ENCODE measurements around the gene MLLT10.
"Not testable (repeated sequence)": the region's sequence is repeated elsewhere in the genome, so short reads cannot be mapped to it uniquely, and the experiment has no call there.

The MLLT10 gene

GRCh38 chr10:21584834-21585530 lies 51.0 kb downstream of the MLLT10 start:
- DNase-seq (ENCODE audit: low read depth), result no peak

GRCh38 chr10:21587391-21587790 lies 53.4 kb downstream of the MLLT10 start:
- no peak for DNase-seq (ENCODE audit: low read depth)

DNA sequence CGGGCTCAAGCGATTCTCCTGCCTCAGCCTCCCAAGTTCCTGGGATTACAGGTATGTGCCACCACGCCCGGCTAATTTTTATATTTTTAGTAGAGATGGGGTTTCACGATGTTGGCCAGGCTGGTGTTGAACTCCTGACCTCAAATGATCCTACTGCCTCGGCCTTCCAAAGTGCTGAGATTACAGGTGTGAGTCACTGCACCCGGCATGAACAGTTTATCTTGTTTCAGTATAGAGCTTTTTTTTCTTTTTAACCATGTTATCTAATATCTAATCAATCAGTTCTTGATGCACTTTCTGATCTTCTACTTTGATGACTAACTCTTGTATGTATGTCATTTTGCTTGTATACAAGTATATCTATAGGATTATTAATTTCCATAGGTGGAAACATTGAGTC lies 54.1 kb downstream of the MLLT10 start:
- DNase-seq (ENCODE audit: low read depth), result not testable (repeated sequence)

- DNase-seq (ENCODE audit: low read depth), result no peak
Measured at GRCh38 chr10:21593986-21594385, 60.0 kb downstream of the MLLT10 start.

DNA sequence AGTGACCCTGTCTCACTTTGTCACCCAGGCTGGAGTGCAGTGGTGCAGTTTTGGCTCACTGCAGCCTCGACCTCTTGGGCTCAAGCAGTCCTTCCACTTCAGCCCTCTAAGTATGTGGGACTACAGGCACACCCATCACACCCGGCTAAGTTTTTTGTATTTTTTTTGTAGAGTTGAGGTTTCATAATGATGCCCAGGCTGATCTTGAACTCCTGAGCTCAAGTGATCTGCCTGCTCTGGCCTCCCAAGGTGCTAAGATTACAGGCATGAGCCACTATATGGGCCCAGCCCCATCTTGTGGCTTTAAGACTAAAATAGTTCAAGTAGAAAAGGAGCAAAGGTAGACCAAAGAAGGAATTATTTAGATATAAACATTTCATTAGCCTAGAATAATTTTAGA lies 65.5 kb downstream of the MLLT10 start:
- DNase-seq (ENCODE audit: low read depth), result no peak

DNA sequence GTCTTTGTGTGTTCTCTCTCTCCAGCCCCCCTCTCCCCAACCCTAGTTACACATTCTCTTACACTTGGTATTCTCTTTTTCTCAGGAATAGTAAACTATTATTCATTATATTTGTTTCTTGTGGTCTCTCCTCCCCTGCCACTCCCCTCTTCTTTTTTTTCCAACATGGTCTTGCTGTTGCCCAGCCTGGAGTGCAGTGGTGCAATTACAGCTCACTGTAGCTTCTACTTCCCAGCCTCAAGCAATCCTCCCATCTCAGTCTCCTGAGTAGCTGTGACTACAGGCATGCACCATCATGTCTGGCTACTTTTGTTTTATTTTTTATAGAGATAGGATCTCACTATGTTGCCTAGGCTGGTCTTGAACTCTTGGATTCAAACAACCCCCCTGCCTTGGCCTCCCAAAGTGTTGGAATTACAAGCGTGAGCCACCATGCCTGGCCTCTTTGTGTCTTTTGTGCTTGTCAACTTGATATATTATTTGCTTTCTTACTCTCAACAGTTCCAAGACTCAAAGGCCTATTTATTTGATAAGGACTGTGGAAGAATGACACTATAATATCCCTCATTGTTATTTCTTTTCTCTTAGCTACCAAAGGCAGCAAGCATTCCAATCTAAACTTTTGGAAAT lies 66.9 kb downstream of the MLLT10 start:
- DNase-seq (ENCODE audit: low read depth), result no peak

- DNase-seq (ENCODE audit: low read depth), result no peak
Measured at GRCh38 chr10:21602313-21602712, 68.3 kb downstream of the MLLT10 start.

GRCh38 chr10:21603721-21604120 lies 69.7 kb downstream of the MLLT10 start:
- no peak for DNase-seq (ENCODE audit: low read depth)

DNA sequence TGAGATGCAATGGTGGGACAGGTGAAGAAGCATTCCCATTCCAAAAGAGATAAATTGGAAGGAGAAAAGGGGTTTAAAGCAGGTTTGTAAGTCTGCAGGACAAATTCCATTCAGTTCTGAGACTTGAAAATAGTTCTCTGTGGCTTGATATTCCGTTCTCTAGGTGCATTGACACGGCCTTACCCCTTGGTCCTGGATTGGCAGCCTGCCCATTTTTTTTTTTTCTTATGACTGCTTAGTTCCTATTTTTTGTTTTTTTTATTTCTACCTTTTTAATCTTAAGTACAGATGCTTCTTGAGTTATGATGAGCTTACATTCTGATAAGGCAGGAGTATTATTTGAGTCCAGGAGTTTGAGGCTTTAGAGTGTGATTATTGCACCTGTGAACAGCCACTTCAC lies 70.6 kb downstream of the MLLT10 start:
- DNase-seq (ENCODE audit: low read depth), result no peak

- DNase-seq (ENCODE audit: low read depth), result no peak
Measured at GRCh38 chr10:21607907-21608306, 73.9 kb downstream of the MLLT10 start.

- no peak for DNase-seq (ENCODE audit: low read depth)
Measured at GRCh38 chr10:21614000-21614399, 80.0 kb downstream of the MLLT10 start.

DNA sequence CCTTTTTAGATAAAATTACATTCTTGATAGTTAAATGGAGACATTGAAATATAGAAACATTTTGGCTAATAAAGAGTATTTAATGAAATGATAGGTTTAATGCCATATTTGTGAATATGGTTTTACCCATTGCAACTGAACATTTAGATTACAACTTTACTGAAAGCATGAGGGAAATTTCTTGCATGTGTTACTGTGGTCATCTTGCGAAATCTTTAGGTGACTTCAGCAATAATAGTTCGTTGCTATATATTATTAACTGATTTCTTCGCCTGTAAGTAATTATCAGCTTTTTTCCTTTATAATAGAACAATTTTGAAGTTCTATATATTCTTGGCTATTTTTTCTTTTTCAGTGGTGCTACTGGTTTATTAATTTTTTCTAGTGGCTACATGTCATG lies 83.2 kb downstream of the MLLT10 start:
- no peak for DNase-seq (ENCODE audit: low read depth)

DNA sequence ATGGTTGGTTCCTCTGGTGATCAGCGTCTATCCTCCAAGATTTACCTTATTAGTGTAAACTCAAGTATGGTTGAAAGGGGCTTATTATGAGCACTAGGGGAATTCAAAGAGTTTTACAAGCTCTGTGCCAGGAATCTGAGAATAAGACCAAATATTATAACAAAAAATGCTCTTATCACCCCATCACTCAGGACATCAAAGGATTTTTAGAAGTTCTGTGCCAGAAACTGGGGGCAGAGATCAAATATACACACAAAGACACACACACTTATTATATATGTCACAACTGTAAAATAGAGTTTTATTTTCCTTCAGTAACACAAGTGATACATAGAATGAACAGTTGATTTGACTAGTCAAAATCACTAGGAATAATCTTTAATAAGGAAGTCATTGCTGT lies 89.3 kb downstream of the MLLT10 start:
- DNase-seq (ENCODE audit: low read depth), result no peak

GRCh38 chr10:21624421-21624820 lies 90.4 kb downstream of the MLLT10 start:
- DNase-seq (ENCODE audit: low read depth), result not testable (repeated sequence)

DNA sequence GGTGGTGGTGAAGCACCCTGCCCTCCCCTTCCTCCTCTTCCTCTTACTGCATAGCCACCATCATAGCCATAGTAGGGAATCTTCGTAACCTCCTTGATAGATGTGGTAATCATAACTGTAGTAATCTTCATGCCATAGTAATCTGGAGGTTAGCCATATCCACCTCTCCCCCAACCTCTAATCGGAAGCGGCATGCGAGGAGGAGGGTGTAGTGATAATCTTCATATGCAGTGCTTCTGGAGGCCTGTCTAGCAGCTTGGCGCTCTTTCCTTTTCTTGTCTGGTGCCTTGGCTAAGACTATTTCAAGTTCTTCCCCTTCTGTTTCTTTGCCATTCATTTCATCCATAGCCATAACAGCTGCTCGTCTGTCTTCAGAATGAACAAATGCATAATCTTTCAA lies 90.9 kb downstream of the MLLT10 start:
- no peak for DNase-seq (ENCODE audit: low read depth)

GRCh38 chr10:21625623-21626229 lies 91.7 kb downstream of the MLLT10 start:
- DNase-seq (ENCODE audit: low read depth), result no peak

GRCh38 chr10:21626457-21627161 lies 92.6 kb downstream of the MLLT10 start:
- DNase-seq (ENCODE audit: low read depth), result no peak

DNA sequence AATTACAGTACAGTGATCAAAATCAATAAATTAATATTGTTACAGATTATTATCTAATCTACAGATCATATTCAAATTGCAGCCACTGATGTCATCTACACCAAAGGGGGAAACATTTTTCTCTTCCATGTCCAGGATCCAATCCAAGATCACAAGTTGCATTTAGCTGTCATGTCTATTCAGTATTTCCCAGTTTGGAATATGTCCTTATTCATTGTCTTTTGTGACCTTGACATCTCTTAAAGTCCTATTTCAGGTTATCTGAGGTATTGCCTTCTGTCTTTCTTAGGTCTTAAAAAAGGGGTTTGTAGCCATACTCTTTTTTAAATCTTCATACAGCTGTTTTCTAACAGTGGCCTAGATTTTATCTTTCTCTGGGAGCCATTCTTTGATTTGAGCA lies 93.3 kb downstream of the MLLT10 start:
- no peak for DNase-seq (ENCODE audit: low read depth)

DNA sequence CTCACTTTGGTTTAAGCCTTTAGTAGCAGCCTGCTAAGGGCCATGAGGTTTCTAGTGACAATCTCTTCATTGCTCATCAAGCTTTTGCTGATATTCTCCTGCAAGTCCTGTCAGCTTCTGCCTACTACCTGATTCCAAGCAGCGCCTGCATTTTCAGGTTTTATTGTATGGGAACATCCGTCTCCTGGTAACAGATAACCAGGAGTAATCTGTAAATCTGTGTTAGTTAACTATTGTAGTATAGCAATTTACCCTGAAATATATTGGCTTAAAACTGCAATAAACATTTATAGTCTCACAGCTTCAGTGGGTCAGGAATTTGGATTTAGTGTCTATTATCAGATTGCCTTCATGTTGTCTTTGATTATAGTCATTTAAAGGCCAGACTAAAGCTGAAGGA lies 94.0 kb downstream of the MLLT10 start:
- no peak for DNase-seq (ENCODE audit: low read depth)

DNA sequence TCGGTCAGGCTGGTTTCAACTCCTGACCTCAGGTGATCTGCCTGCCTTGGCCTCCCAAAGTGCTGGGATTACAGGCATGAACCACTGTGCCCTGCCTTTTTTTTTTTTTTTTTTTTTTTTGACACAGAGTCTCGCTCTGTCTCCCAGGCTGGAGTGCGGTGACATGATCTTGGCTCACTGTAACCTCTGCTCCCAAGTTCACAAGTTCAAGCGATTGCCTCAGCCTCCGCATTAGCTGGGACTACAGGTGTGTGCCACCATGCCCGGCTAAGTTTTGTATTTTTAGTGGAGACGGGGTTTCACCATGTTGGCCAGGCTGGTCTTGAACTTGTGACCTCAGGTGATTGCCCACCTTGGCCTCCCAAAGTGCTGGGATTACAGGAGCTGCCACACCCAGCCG lies 94.6 kb downstream of the MLLT10 start:
- DNase-seq (ENCODE audit: low read depth), result not testable (repeated sequence)

DNA sequence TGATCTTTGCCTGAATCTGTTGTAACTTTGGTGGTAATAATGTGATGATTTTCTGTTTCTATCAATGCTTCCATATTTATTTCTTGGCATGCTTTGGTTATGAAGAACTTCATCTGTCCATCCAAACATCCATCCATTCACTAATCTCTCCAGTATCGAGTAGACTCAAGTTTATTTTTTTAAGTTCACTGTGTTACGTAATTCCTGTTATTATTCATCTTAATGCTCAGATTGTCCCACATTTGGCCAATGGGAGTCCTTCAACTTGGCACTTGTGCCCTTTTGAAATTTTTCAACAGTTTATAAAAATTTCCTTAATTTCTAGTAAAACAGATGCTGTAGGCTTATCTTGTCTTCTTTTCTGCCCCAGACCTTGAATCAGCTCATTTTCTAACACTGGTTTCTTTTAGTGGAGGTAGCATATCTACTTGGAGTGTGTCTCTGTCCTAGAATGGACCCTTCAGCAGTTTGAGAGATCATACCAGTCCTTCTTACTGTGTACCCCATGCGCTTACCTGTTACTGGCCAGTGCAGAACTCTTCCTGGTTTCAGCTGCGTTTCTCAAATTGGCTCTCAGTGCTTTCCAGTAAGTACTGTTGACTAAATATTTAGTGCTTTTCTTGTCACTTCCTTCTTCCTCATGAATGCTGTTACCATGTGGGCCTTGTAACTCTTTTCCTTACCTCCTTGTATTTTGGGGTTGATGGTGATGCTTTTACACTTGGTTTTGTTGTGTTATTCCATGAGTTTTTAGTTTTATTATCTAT lies 100.8 kb downstream of the MLLT10 start:
- DNase-seq (ENCODE audit: low read depth), result no peak

GRCh38 chr10:21637795-21638194 lies 103.8 kb downstream of the MLLT10 start:
- no peak for DNase-seq (ENCODE audit: low read depth)

All from fibroblast of the conjunctiva (primary cell).